Right ventricle myocardium inferior (tissue), 1 donor: Measurements from ENCODE around the gene MMAB. TPM values are rescaled to one million over a fixed set of nuclear protein-coding genes. Genes with fewer than 3 reads are reported as not detected.

ENCODE experiments used
- ATAC-seq: fragments of 200-7000 bp; cut with Tn5 transposase; one replicate; pipeline ENCODE4 v1.9.1; 2020; ENCODE audit warnings: mild to moderate bottlenecking, moderate library complexity
- DNase-seq: peaks from one replicate; pipeline ENCODE4 v3.0.0; 2021; ENCODE audit errors: missing footprints
- intact Hi-C: fragments of 100-400 bp; cut with DNase I; formaldehyde crosslinking; loops from one replicate; pipeline ENCODE4 v1.11.0; 2022
- total RNA-seq: library from RNA; stranded (reverse); fragmentation: NEBNext Ultra II Directional; extraction: Animal tissue kit (Norgen Biotek cat#: 25700); gene quantifications from one replicate; pipeline ENCODE4 v1.2.1, GENCODE V29; 2021
- donor health status: DM: no; HTN: yes; CAD: no; lungs with severe emphysema.

Gene MMAB
- total RNA-seq, 1 donor from 2014 or later: 61.7 TPM

GRCh38 chr12:109590566-109590965 is 17.3 kb upstream of the MMAB start:
- ATAC-seq: no peak
- DNase-seq: no peak
- intact Hi-C loops: loop anchor here (10.0 kb wide), 1 partner anchor 156 kb away; no protein-coding TSS in a partner anchor

GRCh38 chr12:109589691-109590245 is 16.5 kb upstream of the MMAB start:
- ATAC-seq (no peak), DNase-seq (no peak)
- intact Hi-C loops: loop anchor here (10.0 kb wide), 1 partner anchor 155 kb away; no protein-coding TSS in a partner anchor

- ATAC-seq (no peak), DNase-seq (no peak)
- intact Hi-C loops: no loop called here
Observed at GRCh38 chr12:109589240-109589590, 15.9 kb upstream of the MMAB start.

GRCh38 chr12:109588461-109589239 is 15.3 kb upstream of the MMAB start:
- ATAC-seq (no peak), DNase-seq (no peak)
- intact Hi-C loops: no loop called here

- ATAC-seq: no peak
- no peak for DNase-seq
- intact Hi-C loops: no loop called here
Observed at GRCh38 chr12:109587921-109588320, 14.6 kb upstream of the MMAB start.

GRCh38 chr12:109586385-109587296 is 13.3 kb upstream of the MMAB start:
- DNase-seq (no peak), ATAC-seq (no peak)
- intact Hi-C loops: no loop called here

GRCh38 chr12:109583733-109584132 is 10.4 kb upstream of the MMAB start:
- ATAC-seq (no peak), DNase-seq (no peak)
- intact Hi-C loops: no loop called here

- DNase-seq: no peak
- peak; percentile 77 for ATAC-seq
- intact Hi-C loops: no loop called here
Observed at GRCh38 chr12:109582636-109583035, 9.3 kb upstream of the MMAB start.

GRCh38 chr12:109581856-109582255 is 8.6 kb upstream of the MMAB start:
- ATAC-seq (no peak), DNase-seq (no peak)
- intact Hi-C loops: no loop called here

- intact Hi-C loops: no loop called here
- no peak for ATAC-seq
- no peak for DNase-seq
Observed at GRCh38 chr12:109581334-109581691, 8.0 kb upstream of the MMAB start.

- DNase-seq (no peak), ATAC-seq (no peak)
- intact Hi-C loops: no loop called here
Observed at GRCh38 chr12:109580684-109581333, 7.5 kb upstream of the MMAB start.

- ATAC-seq (no peak), DNase-seq (no peak)
- intact Hi-C loops: no loop called here
Observed at GRCh38 chr12:109580272-109580671, 7.0 kb upstream of the MMAB start.

GRCh38 chr12:109579639-109580038 is 6.3 kb upstream of the MMAB start:
- ATAC-seq (no peak), DNase-seq (no peak)
- intact Hi-C loops: no loop called here

- intact Hi-C loops: no loop called here
- ATAC-seq: no peak
Observed at GRCh38 chr12:109578330-109578927, 5.1 kb upstream of the MMAB start.

GRCh38 chr12:109577311-109577710 is 4.0 kb upstream of the MMAB start:
- ATAC-seq (no peak), DNase-seq (no peak)
- intact Hi-C loops: no loop called here

More at GRCh38 chr12:109578330-109578927, 5.1 kb upstream of the MMAB start:
- no peak for DNase-seq

- ATAC-seq: no peak
- DNase-seq: no peak
- intact Hi-C loops: no loop called here
Observed at GRCh38 chr12:109575683-109576082, 2.4 kb upstream of the MMAB start.

- no peak for ATAC-seq
- intact Hi-C loops: loop anchor here (5.0 kb wide), 1 partner anchor 57 kb away; no protein-coding TSS in a partner anchor
- DNase-seq: no peak
Observed at GRCh38 chr12:109573914-109574244, 575 bp upstream of the MMAB start.

- ATAC-seq (no peak), DNase-seq (no peak)
- intact Hi-C loops: loop anchor here (5.0 kb wide), 1 partner anchor 55 kb away; no protein-coding TSS in a partner anchor
Observed at GRCh38 chr12:109572506-109572845, 828 bp downstream of the MMAB start.
